ENCODE data around the gene CATSPERZ.
"Not testable (repeated sequence)": the region's sequence is repeated elsewhere in the genome, so short reads cannot be mapped to it uniquely, and the experiment has no call there.

Gene CATSPERZ

GRCh38 chr11:64321026-64321425 lies 20.9 kb downstream of the CATSPERZ start:
- no peak for DNase-seq

GRCh38 chr11:64321533-64321932 lies 21.4 kb downstream of the CATSPERZ start:
- no peak for DNase-seq

GRCh38 chr11:64322925-64323260 lies 22.7 kb downstream of the CATSPERZ start:
- DNase-seq = no peak

- DNase-seq = no peak
Measured at GRCh38 chr11:64323373-64323772, 23.2 kb downstream of the CATSPERZ start.

- not testable (repeated sequence) for DNase-seq
Measured at GRCh38 chr11:64323984-64324383, 23.8 kb downstream of the CATSPERZ start.

GRCh38 chr11:64324692-64325469 lies 24.7 kb downstream of the CATSPERZ start:
- no peak for DNase-seq

GRCh38 chr11:64327375-64327774 lies 27.2 kb downstream of the CATSPERZ start:
- no peak for DNase-seq

GRCh38 chr11:64327993-64328392 lies 27.8 kb downstream of the CATSPERZ start:
- no peak for DNase-seq

GRCh38 chr11:64330888-64331287 lies 30.7 kb downstream of the CATSPERZ start:
- no peak for DNase-seq

GRCh38 chr11:64331569-64332371 lies 31.6 kb downstream of the CATSPERZ start:
- DNase-seq = peak; percentile 47 to 73

GRCh38 chr11:64333556-64333955 lies 33.4 kb downstream of the CATSPERZ start:
- no peak for DNase-seq

GRCh38 chr11:64334764-64335735 lies 34.9 kb downstream of the CATSPERZ start:
- peak; percentile 69 to 93 for DNase-seq

GRCh38 chr11:64337538-64338249 lies 37.5 kb downstream of the CATSPERZ start:
- no peak for DNase-seq

GRCh38 chr11:64338716-64339115 lies 38.6 kb downstream of the CATSPERZ start:
- DNase-seq = no peak

- no peak for DNase-seq
Measured at GRCh38 chr11:64339286-64339685, 39.1 kb downstream of the CATSPERZ start.

- no peak for DNase-seq
Measured at GRCh38 chr11:64339754-64340408, 39.7 kb downstream of the CATSPERZ start, which contains the start of gene CCDC88B. Gene CCDC88B (plus strand): TSS chr11:64340204. CDS start chr11:64340267, 63 bp downstream.

GRCh38 chr11:64340671-64341335 lies 40.6 kb downstream of the CATSPERZ start:
- DNase-seq = no peak

GRCh38 chr11:64341429-64341828 lies 41.3 kb downstream of the CATSPERZ start:
- no peak for DNase-seq

GRCh38 chr11:64341851-64342791 lies 42.0 kb downstream of the CATSPERZ start:
- peak; percentile 69 to 91 for DNase-seq
